HG02852 (cell line): Measurements from ENCODE around the gene BIRC5.

Experiments
- ATAC-seq: cut with Tn5 transposase; IDR thresholded peaks from one replicate; pipeline ENCODE4 v1.9.1; 2021; ENCODE audit warnings: mild to moderate bottlenecking, moderate library complexity; ENCODE audit not compliant: unreplicated experiment

The BIRC5 gene

GRCh38 chr17:78271419-78272170 lies 57.5 kb downstream of the BIRC5 start:
- no peak for ATAC-seq

DNA sequence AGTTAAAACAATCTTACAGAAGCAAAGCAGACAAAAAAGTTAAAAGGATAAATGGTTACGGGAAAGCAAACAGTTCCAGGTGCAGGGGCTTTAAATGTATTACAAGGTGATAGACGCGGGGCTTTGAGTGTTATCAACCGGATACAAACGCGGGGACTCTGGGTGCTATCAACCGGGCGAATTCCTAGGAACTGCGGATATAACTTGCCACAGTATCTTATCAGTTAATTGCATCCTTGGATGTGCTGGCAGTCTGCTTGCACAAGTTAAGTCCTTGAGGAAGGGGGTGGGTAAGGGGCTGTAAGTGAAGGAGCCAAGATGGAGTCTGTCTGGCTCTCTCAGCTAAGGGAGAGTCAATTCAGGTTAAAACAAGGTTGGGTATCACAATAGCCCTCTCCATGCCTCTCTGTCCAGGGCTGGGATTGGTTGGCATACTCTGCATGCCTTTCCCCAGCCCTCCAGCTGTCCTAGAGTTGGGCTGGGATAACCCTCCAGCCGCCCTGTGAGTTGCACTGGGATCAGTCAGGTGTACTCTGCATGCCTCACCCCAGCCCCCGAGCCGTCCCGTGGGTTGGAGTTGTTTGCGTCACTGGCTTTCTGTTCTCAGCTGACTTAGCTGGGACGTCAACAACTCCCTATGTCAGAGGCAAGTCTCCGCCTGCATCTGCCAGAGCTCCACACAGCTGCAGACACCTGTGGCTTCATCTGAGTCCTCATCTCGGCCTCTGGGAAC lies 58.3 kb downstream of the BIRC5 start:
- no peak for ATAC-seq

GRCh38 chr17:78272914-78273258 lies 58.8 kb downstream of the BIRC5 start:
- ATAC-seq = no peak

GRCh38 chr17:78273813-78274212 lies 59.8 kb downstream of the BIRC5 start:
- no peak for ATAC-seq
